Caco-2 (cell line): ENCODE results near the gene TTLL11. TPM values are rescaled to one million over a fixed set of nuclear protein-coding genes. Genes with fewer than 3 reads are reported as not detected.

Experiments
- BruUV-seq: library from RNA; stranded (reverse); fragments of 400-500 nt; replicated peaks from 2 replicates; lab custom pipeline; 2021; lab: Mats Ljungman, UMichigan
- CTCF ChIA-PET: fragments of 300-600 bp; sonication (Branson Sonifier 250); formaldehyde crosslinking; loops from one replicate; lab custom pipeline; 2022; ENCODE audit warnings: antibody characterized with exemption; lab: Charles Lee
- POLR2A ChIA-PET: fragments of 300-600 bp; sonication (Branson Sonifier 250); formaldehyde crosslinking; loops from one replicate; lab custom pipeline; 2022; ENCODE audit warnings: antibody characterized with exemption; lab: Charles Lee
- DNase-seq, 2 experiments: peaks; one replicate each; pipeline versions ENCODE4 v3.0.0 to v3.0.0-alpha.2; 2020 to 2022
- H3K27me3 ChIP-seq: replicated peaks from 2 replicates; pipeline ENCODE4 v1.6.0; 2011; ENCODE audit warnings: low read length; ENCODE audit not compliant: control insufficient read depth, insufficient read depth
- H3K36me3 ChIP-seq: 2 replicates; pipeline ENCODE4 v1.5.1; 2011; ENCODE audit warnings: low read length; ENCODE audit not compliant: control insufficient read depth, insufficient read depth
- H3K4me1 ChIP-seq: fragments of 250-450 bp; sonication (Bioruptor Pico); 2 replicates; pipeline ENCODE4 v1.5.1; 2020; ENCODE audit warnings: mild to moderate bottlenecking
- H3K4me3 ChIP-seq: 2 replicates; pipeline ENCODE4 v1.5.1; 2011; ENCODE audit warnings: low read depth, mild to moderate bottlenecking, control low read depth, low read length
- H3K9me3 ChIP-seq: fragments of 250-450 bp; sonication (Bioruptor Pico); 2 replicates; pipeline ENCODE4 v1.5.1; 2020; ENCODE audit warnings: mild to moderate bottlenecking, moderate library complexity
- H3K27ac Mint-ChIP-seq: one replicate; pipeline ENCODE4 v1.8.0; 2022; ENCODE audit warnings: mixed read lengths; ENCODE audit not compliant: unreplicated experiment
- H3K27me3 Mint-ChIP-seq: one replicate; pipeline ENCODE4 v1.8.0; 2022; ENCODE audit warnings: mixed read lengths; ENCODE audit not compliant: insufficient read depth, unreplicated experiment
- H3K36me3 Mint-ChIP-seq: one replicate; pipeline ENCODE4 v1.8.0; 2022; ENCODE audit warnings: mild to moderate bottlenecking, mixed read lengths; ENCODE audit not compliant: insufficient read depth, unreplicated experiment
- H3K4me1 Mint-ChIP-seq: one replicate; pipeline ENCODE4 v1.8.0; 2022; ENCODE audit warnings: low read depth, mixed read lengths; ENCODE audit not compliant: unreplicated experiment
- H3K4me3 Mint-ChIP-seq: one replicate; pipeline ENCODE4 v1.8.0; 2022; ENCODE audit warnings: mild to moderate bottlenecking, moderate library complexity, mixed read lengths; ENCODE audit not compliant: unreplicated experiment
- H3K9me3 Mint-ChIP-seq: one replicate; pipeline ENCODE4 v1.8.0; 2022; ENCODE audit warnings: mixed read lengths; ENCODE audit not compliant: unreplicated experiment
- intact Hi-C: fragments of 100-400 bp; cut with micrococcal nuclease; formaldehyde crosslinking; loops from one replicate; pipeline ENCODE4 v1.10.0; 2022; ENCODE audit not compliant: unreplicated experiment
- total RNA-seq: library from RNA; stranded (reverse); gene quantifications from 2 replicates; pipeline ENCODE4 v1.2.3, GENCODE V29; 2022
- TF ChIP-seq, protein P1 (sequence below), 2 experiments: fragments of 200-600 bp in 1 of 2; IDR thresholded peaks; 1 replicate in 1 of 2; 2 replicates in 1 of 2; pipeline versions ENCODE4 v1.5.1 to v1.8.0; 2011 to 2022; ENCODE audit warnings: antibody characterized with exemption in 1 of 2, control low read depth in 1 of 2, inconsistent platforms in 1 of 2, low read depth in 1 of 2, low read length in 1 of 2, mild to moderate bottlenecking in 1 of 2, moderate library complexity in 1 of 2; ENCODE audit not compliant: insufficient read depth in 1 of 2, severe bottlenecking in 1 of 2, unreplicated experiment in 1 of 2

TTLL11 gene
- total RNA-seq, 1 experiment from 2014 or later: 4.4 TPM

DNA sequence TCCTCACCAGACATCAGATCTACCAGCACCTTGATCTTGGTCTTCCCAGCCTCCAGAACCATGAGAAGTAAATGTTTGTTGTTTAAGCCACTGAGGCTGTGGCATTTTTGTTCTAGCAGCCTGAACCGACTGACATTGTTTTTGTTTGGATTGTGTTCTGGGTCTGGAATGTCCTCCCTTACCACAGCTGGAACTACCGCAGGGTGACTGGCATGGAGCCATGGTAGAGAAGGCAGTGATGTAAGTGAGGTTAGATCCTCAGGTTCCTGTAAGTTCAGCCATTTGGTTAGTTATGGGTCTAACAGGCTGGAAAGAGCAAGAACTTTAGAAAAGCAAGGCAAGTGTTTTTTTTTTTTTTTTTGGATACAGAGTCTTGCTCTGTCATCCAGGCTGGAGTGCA, 232.4 kb downstream of the TTLL11 start:
- POLR2A ChIA-PET: no interaction called here
- H3K27ac Mint-ChIP-seq: no peak overlapping the region

DNA sequence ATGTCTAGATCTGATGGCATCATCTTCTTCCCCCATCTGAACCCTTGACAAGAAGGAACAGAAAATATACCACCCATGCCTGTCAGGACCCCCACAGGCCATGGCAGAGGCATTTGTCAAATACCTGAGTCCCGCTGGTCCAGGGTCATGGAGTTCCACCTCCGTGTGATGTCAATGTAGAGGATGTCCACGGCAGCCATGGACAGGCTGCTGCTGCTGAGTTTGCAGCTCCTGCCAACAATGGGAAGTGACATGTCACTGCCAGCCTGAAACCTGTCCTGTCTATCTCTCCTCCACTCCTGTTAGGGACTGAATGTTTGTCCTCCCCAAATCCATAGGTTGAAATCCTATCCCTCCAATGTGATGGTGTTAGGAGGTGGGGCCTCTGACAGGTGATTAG, 232.9 kb downstream of the TTLL11 start:
- Mint-ChIP-seq H3K27me3 (peaks cover 9% of the 10 kb centered on the region), H3K36me3 (no peaks in the 10 kb centered on the region), H3K4me3 (no peak overlapping the region), H3K4me1 (no peaks in the 10 kb centered on the region), H3K27ac (no peak overlapping the region), H3K9me3 (no peaks in the 10 kb centered on the region)
- intact Hi-C loops: no loop called here
- TF ChIP-seq, protein P1, sequence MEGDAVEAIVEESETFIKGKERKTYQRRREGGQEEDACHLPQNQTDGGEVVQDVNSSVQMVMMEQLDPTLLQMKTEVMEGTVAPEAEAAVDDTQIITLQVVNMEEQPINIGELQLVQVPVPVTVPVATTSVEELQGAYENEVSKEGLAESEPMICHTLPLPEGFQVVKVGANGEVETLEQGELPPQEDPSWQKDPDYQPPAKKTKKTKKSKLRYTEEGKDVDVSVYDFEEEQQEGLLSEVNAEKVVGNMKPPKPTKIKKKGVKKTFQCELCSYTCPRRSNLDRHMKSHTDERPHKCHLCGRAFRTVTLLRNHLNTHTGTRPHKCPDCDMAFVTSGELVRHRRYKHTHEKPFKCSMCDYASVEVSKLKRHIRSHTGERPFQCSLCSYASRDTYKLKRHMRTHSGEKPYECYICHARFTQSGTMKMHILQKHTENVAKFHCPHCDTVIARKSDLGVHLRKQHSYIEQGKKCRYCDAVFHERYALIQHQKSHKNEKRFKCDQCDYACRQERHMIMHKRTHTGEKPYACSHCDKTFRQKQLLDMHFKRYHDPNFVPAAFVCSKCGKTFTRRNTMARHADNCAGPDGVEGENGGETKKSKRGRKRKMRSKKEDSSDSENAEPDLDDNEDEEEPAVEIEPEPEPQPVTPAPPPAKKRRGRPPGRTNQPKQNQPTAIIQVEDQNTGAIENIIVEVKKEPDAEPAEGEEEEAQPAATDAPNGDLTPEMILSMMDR (IDR thresholded peaks at IDR 0.05; ENCODE audit: insufficient read depth in 1 of 2, low read depth in 1 of 2, low read length in 1 of 2, severe bottlenecking in 1 of 2, unreplicated experiment in 1 of 2): no peak
- H3K4me1 ChIP-seq: no peaks in the 10 kb centered on the region
- CTCF ChIA-PET: no interaction called here
- H3K36me3 ChIP-seq: no peaks in the 10 kb centered on the region
- H3K4me3 ChIP-seq: no peak overlapping the region
- H3K9me3 ChIP-seq: no peaks in the 10 kb centered on the region
- no TSS peak for BruUV-seq
- no peaks in the 10 kb centered on the region for H3K27me3 ChIP-seq
- POLR2A ChIA-PET: no interaction called here
- no peak for DNase-seq

More for the DNA sequence above, 232.4 kb downstream of the TTLL11 start:
- DNase-seq: no peak
- no peaks in the 10 kb centered on the region for H3K4me1 Mint-ChIP-seq
- intact Hi-C loops: loop anchor here (1.0 kb wide), 3 partner anchors 116 to 225 kb away; no protein-coding TSS in a partner anchor
- H3K4me1 ChIP-seq: no peaks in the 10 kb centered on the region
- no peak overlapping the region for H3K4me3 Mint-ChIP-seq
- H3K27me3 ChIP-seq: no peaks in the 10 kb centered on the region
- no peaks in the 10 kb centered on the region for H3K36me3 Mint-ChIP-seq
- CTCF ChIA-PET: interaction anchor here (1.0 to 2.2 kb wide), 6 partner anchors 115 to 315 kb away, joined by 3 to 12 read pairs (median 7); no protein-coding TSS in a partner anchor
- H3K9me3 Mint-ChIP-seq: no peaks in the 10 kb centered on the region
- BruUV-seq: no TSS peak
- no peaks in the 10 kb centered on the region for H3K9me3 ChIP-seq
- H3K4me3 ChIP-seq: no peak overlapping the region
- TF ChIP-seq, protein P1 (IDR thresholded peaks at IDR 0.05; ENCODE audit: insufficient read depth in 1 of 2, low read depth in 1 of 2, low read length in 1 of 2, severe bottlenecking in 1 of 2, unreplicated experiment in 1 of 2): no peak
- H3K27me3 Mint-ChIP-seq: peaks cover 10% of the 10 kb centered on the region
- no peaks in the 10 kb centered on the region for H3K36me3 ChIP-seq

DNA sequence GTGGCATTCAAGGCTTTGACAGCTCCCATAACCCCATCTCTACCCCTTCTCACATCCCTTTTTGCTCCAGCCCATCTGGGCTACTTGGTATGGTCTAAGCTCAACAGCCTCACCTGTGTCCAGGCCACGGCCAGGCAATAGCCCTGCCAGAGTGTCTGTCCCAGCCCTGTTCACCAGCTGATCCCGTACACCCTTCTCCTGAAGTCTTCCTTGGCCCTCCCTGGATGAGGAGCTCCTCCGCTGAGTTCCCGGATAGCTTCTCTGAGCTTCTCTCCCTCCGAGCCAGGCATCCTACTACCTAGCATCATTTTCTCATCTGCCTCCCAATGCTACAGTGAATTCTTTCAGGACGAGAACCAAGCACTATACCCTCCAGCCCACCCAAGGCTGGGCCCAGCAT, 233.5 kb downstream of the TTLL11 start:
- H3K36me3 ChIP-seq: no peaks in the 10 kb centered on the region
- TF ChIP-seq, protein P1 (IDR thresholded peaks at IDR 0.05; ENCODE audit: insufficient read depth in 1 of 2, low read depth in 1 of 2, low read length in 1 of 2, severe bottlenecking in 1 of 2, unreplicated experiment in 1 of 2): no peak
- no peaks in the 10 kb centered on the region for H3K36me3 Mint-ChIP-seq
- no peak overlapping the region for H3K4me3 Mint-ChIP-seq
- DNase-seq: no peak
- peaks cover 5% of the 10 kb centered on the region for H3K27me3 Mint-ChIP-seq
- H3K9me3 ChIP-seq: no peaks in the 10 kb centered on the region
- CTCF ChIA-PET: interaction anchor here (1.0 kb wide), 1 partner anchor 172 kb away, joined by 3 read pairs; no protein-coding TSS in a partner anchor
- H3K27ac Mint-ChIP-seq: no peak overlapping the region
- no peaks in the 10 kb centered on the region for H3K4me1 ChIP-seq
- H3K4me1 Mint-ChIP-seq: no peaks in the 10 kb centered on the region
- no peaks in the 10 kb centered on the region for H3K9me3 Mint-ChIP-seq
- H3K27me3 ChIP-seq: no peaks in the 10 kb centered on the region
- H3K4me3 ChIP-seq: no peak overlapping the region
- no TSS peak for BruUV-seq
- intact Hi-C loops: no loop called here
- POLR2A ChIA-PET: no interaction called here
